ENCODE results near the gene ADAMTS1.

DNA sequence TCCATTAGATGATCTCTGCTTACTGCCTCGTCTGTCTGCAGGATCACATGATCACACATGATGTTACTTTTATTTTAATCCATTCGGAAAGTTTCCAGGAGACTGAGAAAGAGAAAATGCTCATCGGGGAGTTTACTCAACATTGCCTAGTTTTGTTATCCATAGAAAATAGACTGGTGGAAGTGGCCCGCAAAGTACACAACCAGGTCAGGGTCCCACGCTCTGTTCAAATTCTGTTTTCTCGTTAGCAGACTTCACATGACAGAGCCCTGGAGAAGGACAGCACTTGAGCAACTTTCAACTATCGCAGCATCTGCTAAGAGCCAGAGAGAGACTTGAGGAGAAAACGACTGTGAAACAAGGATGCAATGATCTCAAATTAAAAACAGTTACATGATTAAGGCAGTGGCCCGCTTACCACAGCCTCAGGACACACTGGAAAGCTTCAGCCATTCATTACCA lies 44.2 kb downstream of the ADAMTS1 start:
- TF ChIP-seq, protein P1, sequence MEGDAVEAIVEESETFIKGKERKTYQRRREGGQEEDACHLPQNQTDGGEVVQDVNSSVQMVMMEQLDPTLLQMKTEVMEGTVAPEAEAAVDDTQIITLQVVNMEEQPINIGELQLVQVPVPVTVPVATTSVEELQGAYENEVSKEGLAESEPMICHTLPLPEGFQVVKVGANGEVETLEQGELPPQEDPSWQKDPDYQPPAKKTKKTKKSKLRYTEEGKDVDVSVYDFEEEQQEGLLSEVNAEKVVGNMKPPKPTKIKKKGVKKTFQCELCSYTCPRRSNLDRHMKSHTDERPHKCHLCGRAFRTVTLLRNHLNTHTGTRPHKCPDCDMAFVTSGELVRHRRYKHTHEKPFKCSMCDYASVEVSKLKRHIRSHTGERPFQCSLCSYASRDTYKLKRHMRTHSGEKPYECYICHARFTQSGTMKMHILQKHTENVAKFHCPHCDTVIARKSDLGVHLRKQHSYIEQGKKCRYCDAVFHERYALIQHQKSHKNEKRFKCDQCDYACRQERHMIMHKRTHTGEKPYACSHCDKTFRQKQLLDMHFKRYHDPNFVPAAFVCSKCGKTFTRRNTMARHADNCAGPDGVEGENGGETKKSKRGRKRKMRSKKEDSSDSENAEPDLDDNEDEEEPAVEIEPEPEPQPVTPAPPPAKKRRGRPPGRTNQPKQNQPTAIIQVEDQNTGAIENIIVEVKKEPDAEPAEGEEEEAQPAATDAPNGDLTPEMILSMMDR (IDR thresholded peaks at IDR 0.05): no peak
- no peak for TF ChIP-seq EZH2 (IDR thresholded peaks at IDR 0.05; ENCODE audit: borderline replicate concordance, insufficient read depth, low read depth, low read length, poor library complexity, severe bottlenecking)

All from B cell (primary cell).